HEK293 (cell line): ENCODE measurements around the gene ABCG1.
A peak's percentile ranks its signal among the peaks of the same experiment; 100 is the strongest.

Experiments
- HOXA7 ChIP-seq: sonication (generic); formaldehyde crosslinking; IDR thresholded peaks from 2 replicates; pipeline ENCODE4 v1.8.1; 2022; ENCODE audit warnings: missing genetic modification reagents, borderline replicate concordance
- OSR2 ChIP-seq: fragments of 450-650 bp; formaldehyde crosslinking; IDR thresholded peaks from 2 replicates; pipeline ENCODE4 v1.5.1; 2016; ENCODE audit warnings: missing biosample characterization, missing genetic modification characterization
- TCF7L2 ChIP-seq: IDR thresholded peaks from 2 replicates; pipeline ENCODE4 v1.6.1; 2011; ENCODE audit warnings: low read depth, mild to moderate bottlenecking, inconsistent platforms, low read length, moderate library complexity, borderline replicate concordance
- ZNF132 ChIP-seq: fragments of 450-650 bp; formaldehyde crosslinking; IDR thresholded peaks from 2 replicates; pipeline ENCODE4 v1.5.1; 2017; ENCODE audit warnings: missing biosample characterization, missing genetic modification characterization, borderline replicate concordance
- ZNF138 ChIP-seq: fragments of 450-650 bp; formaldehyde crosslinking; IDR thresholded peaks from 2 replicates; pipeline ENCODE4 v1.5.1; 2016; ENCODE audit warnings: missing biosample characterization, missing genetic modification characterization, borderline replicate concordance
- ZNF157 ChIP-seq: fragments of 450-650 bp; formaldehyde crosslinking; IDR thresholded peaks from 2 replicates; pipeline ENCODE4 v1.5.1; 2016; ENCODE audit warnings: missing biosample characterization, missing genetic modification characterization
- ZNF274 ChIP-seq, 2 experiments: fragments of 200-500 bp in 1 of 2; fragments of 450-650 bp in 1 of 2; sonication (Bioruptor generic) in 1 of 2; formaldehyde crosslinking in 1 of 2; IDR thresholded peaks; 2 replicates each; pipeline versions ENCODE4 v1.5.1 to v1.6.1; 2014 to 2016; ENCODE audit warnings: borderline replicate concordance in 1 of 2, inconsistent platforms in 1 of 2, low read length in 1 of 2, missing biosample characterization in 1 of 2, missing genetic modification characterization in 1 of 2
- ZNF280C ChIP-seq: fragments of 450-650 bp; formaldehyde crosslinking; IDR thresholded peaks from 2 replicates; pipeline ENCODE4 v1.5.1; 2016; ENCODE audit warnings: missing biosample characterization, missing genetic modification characterization
- ZNF394 ChIP-seq: fragments of 450-650 bp; formaldehyde crosslinking; IDR thresholded peaks from 2 replicates; pipeline ENCODE4 v1.5.1; 2016; ENCODE audit warnings: missing biosample characterization, missing genetic modification characterization, mild to moderate bottlenecking, moderate library complexity, borderline replicate concordance
- ZNF48 ChIP-seq: fragments of 450-650 bp; formaldehyde crosslinking; IDR thresholded peaks from 2 replicates; pipeline ENCODE4 v1.5.1; 2016; ENCODE audit warnings: missing biosample characterization, missing genetic modification characterization
- ZNF501 ChIP-seq: fragments of 450-650 bp; formaldehyde crosslinking; IDR thresholded peaks from 2 replicates; pipeline ENCODE4 v1.5.1; 2016; ENCODE audit warnings: missing biosample characterization, missing genetic modification characterization
- ZNF518A ChIP-seq: fragments of 450-650 bp; formaldehyde crosslinking; conservative IDR thresholded peaks from 2 replicates; pipeline ENCODE4 v1.5.1; 2016; ENCODE audit warnings: low read depth, missing biosample characterization, missing genetic modification characterization
- ZNF585B ChIP-seq: fragments of 450-650 bp; formaldehyde crosslinking; IDR thresholded peaks from 2 replicates; pipeline ENCODE4 v1.5.1; 2016; ENCODE audit warnings: missing biosample characterization, missing genetic modification characterization
- ZNF626 ChIP-seq: fragments of 450-650 bp; sonication (Bioruptor Pico); formaldehyde crosslinking; IDR thresholded peaks from 2 replicates; pipeline ENCODE4 v1.5.1; 2018; ENCODE audit warnings: missing biosample characterization, missing genetic modification characterization, inconsistent platforms
- TF ChIP-seq, protein P1 (sequence below): fragments of 450-650 bp; formaldehyde crosslinking; IDR thresholded peaks from 2 replicates; pipeline ENCODE4 v1.5.1; 2016; ENCODE audit warnings: missing biosample characterization, missing genetic modification characterization
- TF ChIP-seq, protein P2 (sequence below): fragments of 450-650 bp; formaldehyde crosslinking; IDR thresholded peaks from 2 replicates; pipeline ENCODE4 v1.5.1; 2016; ENCODE audit warnings: missing biosample characterization, missing genetic modification characterization, borderline replicate concordance
- TF ChIP-seq, protein P3 (sequence below): fragments of 450-650 bp; formaldehyde crosslinking; IDR thresholded peaks from 2 replicates; pipeline ENCODE4 v1.5.1; 2016; ENCODE audit warnings: missing biosample characterization, missing genetic modification characterization
- TF ChIP-seq, protein P4 (sequence below): fragments of 450-650 bp; formaldehyde crosslinking; IDR thresholded peaks from 2 replicates; pipeline ENCODE4 v1.5.1; 2016; ENCODE audit warnings: missing biosample characterization, missing genetic modification characterization

The ABCG1 gene

DNA sequence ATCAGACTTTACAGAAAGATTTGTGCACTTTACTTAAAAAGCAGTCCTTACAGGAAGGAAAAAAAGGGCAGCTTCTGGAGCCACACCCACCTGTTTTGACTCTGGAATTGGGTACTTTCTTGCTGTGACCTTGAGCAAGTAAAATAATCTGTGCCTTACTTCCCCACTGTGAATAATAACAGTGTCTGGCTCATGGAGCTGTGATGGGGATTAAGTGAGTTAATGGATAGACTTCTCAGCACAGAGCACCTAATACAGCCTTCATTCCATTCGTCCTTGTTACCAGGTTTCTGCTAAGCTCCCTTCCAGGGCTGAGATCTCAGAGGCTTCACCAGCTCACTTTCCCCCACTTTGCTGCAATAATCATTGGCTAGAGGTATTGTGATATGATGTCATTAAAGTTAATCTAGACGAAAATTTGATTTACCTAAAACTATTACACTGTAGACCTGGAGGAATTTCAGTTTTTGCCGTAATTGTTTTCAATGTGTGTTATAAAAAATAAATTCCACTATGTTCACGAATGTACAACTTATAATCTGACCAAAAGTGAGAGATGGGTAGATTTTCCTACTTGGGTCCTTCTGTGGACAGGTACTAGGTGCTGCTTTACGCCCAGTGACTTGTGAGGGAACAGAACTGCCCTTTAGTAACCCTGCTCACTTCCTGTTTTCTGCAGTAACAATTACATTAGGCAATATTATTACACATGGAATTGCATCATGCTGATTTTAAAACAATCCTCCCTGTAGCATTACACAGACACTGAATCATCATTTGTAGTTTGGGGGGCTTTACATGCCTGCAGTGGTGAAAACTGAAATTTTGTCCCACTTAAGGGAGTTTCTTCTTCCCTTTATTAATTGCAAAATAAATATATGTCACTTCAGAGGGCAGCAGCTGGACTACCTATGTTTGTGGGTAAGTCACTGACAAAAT lies 19.7 kb upstream of the ABCG1 start (continued):
- TF ChIP-seq, protein P1, sequence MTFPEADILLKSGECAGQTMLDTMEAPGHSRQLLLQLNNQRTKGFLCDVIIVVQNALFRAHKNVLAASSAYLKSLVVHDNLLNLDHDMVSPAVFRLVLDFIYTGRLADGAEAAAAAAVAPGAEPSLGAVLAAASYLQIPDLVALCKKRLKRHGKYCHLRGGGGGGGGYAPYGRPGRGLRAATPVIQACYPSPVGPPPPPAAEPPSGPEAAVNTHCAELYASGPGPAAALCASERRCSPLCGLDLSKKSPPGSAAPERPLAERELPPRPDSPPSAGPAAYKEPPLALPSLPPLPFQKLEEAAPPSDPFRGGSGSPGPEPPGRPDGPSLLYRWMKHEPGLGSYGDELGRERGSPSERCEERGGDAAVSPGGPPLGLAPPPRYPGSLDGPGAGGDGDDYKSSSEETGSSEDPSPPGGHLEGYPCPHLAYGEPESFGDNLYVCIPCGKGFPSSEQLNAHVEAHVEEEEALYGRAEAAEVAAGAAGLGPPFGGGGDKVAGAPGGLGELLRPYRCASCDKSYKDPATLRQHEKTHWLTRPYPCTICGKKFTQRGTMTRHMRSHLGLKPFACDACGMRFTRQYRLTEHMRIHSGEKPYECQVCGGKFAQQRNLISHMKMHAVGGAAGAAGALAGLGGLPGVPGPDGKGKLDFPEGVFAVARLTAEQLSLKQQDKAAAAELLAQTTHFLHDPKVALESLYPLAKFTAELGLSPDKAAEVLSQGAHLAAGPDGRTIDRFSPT (tag by site-specific recombination) = no peak
- TF ChIP-seq ZNF585B (tag by site-specific recombination) = no peak
- TF ChIP-seq, protein P2, sequence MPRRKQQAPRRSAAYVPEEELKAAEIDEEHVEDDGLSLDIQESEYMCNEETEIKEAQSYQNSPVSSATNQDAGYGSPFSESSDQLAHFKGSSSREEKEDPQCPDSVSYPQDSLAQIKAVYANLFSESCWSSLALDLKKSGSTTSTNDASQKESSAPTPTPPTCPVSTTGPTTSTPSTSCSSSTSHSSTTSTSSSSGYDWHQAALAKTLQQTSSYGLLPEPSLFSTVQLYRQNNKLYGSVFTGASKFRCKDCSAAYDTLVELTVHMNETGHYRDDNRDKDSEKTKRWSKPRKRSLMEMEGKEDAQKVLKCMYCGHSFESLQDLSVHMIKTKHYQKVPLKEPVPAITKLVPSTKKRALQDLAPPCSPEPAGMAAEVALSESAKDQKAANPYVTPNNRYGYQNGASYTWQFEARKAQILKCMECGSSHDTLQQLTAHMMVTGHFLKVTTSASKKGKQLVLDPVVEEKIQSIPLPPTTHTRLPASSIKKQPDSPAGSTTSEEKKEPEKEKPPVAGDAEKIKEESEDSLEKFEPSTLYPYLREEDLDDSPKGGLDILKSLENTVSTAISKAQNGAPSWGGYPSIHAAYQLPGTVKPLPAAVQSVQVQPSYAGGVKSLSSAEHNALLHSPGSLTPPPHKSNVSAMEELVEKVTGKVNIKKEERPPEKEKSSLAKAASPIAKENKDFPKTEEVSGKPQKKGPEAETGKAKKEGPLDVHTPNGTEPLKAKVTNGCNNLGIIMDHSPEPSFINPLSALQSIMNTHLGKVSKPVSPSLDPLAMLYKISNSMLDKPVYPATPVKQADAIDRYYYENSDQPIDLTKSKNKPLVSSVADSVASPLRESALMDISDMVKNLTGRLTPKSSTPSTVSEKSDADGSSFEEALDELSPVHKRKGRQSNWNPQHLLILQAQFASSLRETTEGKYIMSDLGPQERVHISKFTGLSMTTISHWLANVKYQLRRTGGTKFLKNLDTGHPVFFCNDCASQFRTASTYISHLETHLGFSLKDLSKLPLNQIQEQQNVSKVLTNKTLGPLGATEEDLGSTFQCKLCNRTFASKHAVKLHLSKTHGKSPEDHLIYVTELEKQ = no peak; the same call in 1 of the 2 replicates
- no peak for TF ChIP-seq HOXA7 (CRISPR knock-in tag)
- TF ChIP-seq ZNF132 (tag by site-specific recombination) = no peak
- no peak for TF ChIP-seq ZNF280C
- TF ChIP-seq, protein P3, sequence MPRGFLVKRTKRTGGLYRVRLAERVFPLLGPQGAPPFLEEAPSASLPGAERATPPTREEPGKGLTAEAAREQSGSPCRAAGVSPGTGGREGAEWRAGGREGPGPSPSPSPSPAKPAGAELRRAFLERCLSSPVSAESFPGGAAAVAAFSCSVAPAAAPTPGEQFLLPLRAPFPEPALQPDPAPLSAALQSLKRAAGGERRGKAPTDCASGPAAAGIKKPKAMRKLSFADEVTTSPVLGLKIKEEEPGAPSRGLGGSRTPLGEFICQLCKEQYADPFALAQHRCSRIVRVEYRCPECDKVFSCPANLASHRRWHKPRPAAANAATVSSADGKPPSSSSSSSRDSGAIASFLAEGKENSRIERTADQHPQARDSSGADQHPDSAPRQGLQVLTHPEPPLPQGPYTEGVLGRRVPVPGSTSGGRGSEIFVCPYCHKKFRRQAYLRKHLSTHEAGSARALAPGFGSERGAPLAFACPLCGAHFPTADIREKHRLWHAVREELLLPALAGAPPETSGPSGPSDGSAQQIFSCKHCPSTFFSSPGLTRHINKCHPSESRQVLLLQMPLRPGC = no peak
- TF ChIP-seq ZNF48 = no peak
- TF ChIP-seq ZNF626 (tag by site-specific recombination) = no peak
- TF ChIP-seq, protein P4, sequence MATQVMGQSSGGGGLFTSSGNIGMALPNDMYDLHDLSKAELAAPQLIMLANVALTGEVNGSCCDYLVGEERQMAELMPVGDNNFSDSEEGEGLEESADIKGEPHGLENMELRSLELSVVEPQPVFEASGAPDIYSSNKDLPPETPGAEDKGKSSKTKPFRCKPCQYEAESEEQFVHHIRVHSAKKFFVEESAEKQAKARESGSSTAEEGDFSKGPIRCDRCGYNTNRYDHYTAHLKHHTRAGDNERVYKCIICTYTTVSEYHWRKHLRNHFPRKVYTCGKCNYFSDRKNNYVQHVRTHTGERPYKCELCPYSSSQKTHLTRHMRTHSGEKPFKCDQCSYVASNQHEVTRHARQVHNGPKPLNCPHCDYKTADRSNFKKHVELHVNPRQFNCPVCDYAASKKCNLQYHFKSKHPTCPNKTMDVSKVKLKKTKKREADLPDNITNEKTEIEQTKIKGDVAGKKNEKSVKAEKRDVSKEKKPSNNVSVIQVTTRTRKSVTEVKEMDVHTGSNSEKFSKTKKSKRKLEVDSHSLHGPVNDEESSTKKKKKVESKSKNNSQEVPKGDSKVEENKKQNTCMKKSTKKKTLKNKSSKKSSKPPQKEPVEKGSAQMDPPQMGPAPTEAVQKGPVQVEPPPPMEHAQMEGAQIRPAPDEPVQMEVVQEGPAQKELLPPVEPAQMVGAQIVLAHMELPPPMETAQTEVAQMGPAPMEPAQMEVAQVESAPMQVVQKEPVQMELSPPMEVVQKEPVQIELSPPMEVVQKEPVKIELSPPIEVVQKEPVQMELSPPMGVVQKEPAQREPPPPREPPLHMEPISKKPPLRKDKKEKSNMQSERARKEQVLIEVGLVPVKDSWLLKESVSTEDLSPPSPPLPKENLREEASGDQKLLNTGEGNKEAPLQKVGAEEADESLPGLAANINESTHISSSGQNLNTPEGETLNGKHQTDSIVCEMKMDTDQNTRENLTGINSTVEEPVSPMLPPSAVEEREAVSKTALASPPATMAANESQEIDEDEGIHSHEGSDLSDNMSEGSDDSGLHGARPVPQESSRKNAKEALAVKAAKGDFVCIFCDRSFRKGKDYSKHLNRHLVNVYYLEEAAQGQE (tag by site-specific recombination) = no peak
- no peak for TF ChIP-seq ZNF274 (IDR thresholded peaks at IDR 0.05; ENCODE audit: low read length)
- TF ChIP-seq ZNF274 (tag by site-specific recombination; IDR thresholded peaks at IDR 0.05; ENCODE audit: borderline replicate concordance) = no peak
- no peak for TF ChIP-seq TCF7L2
- TF ChIP-seq OSR2 = no peak
- no peak for TF ChIP-seq ZNF138 (tag by site-specific recombination)
- TF ChIP-seq ZNF501 (tag by site-specific recombination) = no peak
- TF ChIP-seq ZNF518A (tag by site-specific recombination) = peak; percentile 35; the same call in 1 of the 2 replicates
- no peak for TF ChIP-seq ZNF394
- no peak for TF ChIP-seq ZNF157 (tag by site-specific recombination)
